Breast epithelium (tissue), 3 donors: ENCODE measurements around the gene LAYN.

ENCODE experiments used
- CTCF ChIP-seq, 3 donors: fragments of 450-650 bp; IDR thresholded peaks; one replicate each; pipeline ENCODE4 v1.5.1; 2016 to 2017; ENCODE audit warnings: antibody characterized with exemption in 3 of 3, mild to moderate bottlenecking in 3 of 3, moderate library complexity in 3 of 3
- POLR2A ChIP-seq: fragments of 450-650 bp; IDR thresholded peaks from one replicate; pipeline ENCODE4 v1.6.1; 2016; ENCODE audit warnings: antibody characterized with exemption, mild to moderate bottlenecking, moderate library complexity
- POLR2AphosphoS5 ChIP-seq, 3 donors: sonication (generic); formaldehyde crosslinking; IDR thresholded peaks; one replicate each; pipeline ENCODE4 v1.6.1; 2017; ENCODE audit warnings: antibody characterized with exemption in 3 of 3

- TF ChIP-seq CTCF (IDR thresholded peaks at IDR 0.05) (no peak), POLR2A (no peak), POLR2AphosphoS5 (IDR thresholded peaks at IDR 0.05) (no peak)
Measured at GRCh38 chr11:111522426-111522825, 18.1 kb upstream of the LAYN start.
